Inferior parietal cortex (tissue), 1 donor: ENCODE data around the gene POMT2.
"Not testable (repeated sequence)": the region's sequence is repeated elsewhere in the genome, so short reads cannot be mapped to it uniquely, and the experiment has no call there.

Experiments used
- DNase-seq: peaks from one replicate; pipeline ENCODE4 v3.0.0-alpha.2; 2016; ENCODE audit errors: extremely low spot score

Gene POMT2

DNA sequence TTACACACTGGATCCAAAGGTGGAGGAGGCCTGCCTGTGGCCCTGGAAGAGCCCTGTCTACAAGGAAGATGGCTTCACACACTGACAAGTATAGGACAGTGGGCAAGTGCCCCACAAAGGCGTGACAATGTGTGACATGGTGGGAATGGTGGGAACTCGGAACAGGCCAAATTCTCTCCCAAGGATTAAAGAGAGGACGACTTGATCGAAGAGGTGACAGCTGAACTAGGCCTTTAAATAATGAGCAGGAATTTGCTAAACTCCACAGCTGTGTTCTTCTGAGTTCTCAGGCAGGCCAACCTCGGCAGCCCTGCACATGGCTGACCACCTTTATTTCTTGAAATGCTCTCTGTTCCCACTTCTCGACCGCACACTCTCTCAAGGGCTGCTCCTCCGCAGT, 23.8 kb downstream of the POMT2 start:
- no peak for DNase-seq

DNA sequence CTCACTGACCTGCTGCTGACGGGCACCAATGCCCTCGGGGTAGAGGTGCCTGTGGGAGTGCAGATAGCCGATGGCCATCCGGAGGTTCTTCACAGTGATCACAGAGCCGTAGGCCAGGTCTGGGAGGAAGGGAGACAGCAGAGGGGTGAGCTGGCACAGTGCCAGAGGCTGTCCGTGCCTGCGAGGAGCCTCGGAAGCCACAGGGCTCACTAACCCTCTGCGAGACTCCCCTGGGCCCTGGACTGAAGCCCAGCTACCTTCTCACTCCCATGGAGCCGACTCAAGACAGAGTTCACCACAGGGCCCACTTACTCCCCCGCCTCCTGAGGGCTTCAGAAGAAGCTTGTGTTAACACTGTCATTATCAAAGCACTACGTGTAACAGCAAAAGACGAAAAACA, 24.5 kb downstream of the POMT2 start:
- DNase-seq = no peak

GRCh38 chr14:77290705-77291104, 30.0 kb downstream of the POMT2 start:
- no peak for DNase-seq

GRCh38 chr14:77286576-77286975, 34.1 kb downstream of the POMT2 start:
- no peak for DNase-seq

DNA sequence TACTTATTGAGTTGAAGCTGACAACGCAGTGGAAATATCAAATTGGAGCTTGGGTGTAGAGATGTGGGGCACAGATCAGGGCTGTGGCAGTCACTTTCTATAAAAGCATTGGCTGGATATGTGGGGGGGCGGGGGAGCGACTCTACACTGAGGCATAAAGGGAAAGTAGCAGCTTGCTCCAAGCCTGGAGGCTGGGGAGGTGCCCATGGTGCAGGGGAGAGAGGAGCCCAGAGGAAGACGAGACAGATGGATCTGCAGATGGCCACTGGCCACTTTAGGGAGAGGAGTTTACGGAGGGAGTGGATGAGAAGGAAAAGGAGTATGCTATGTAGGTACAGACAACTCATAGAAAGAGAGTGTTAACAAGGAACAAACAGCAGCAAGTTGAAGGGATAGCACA, 36.2 kb downstream of the POMT2 start:
- DNase-seq = no peak

DNA sequence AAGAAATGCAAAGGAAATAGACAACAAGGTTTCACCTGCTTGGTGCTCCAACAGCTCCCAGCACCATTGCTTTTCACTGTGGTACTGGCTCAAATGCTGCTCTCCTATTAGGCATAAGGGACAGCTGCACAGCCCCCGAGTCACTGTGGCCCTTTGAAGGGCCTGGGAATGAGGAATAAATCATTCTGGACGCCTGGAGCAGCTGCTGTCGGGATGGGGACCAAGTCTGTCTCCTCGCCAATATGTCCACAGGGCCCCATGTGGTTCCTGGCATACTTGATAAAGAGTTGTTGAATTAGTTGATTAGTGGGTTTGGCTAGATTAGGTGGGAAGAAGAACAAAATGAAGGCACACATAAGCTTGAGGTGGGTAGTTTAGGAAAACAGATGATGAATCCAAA, 36.6 kb downstream of the POMT2 start:
- no peak for DNase-seq

DNA sequence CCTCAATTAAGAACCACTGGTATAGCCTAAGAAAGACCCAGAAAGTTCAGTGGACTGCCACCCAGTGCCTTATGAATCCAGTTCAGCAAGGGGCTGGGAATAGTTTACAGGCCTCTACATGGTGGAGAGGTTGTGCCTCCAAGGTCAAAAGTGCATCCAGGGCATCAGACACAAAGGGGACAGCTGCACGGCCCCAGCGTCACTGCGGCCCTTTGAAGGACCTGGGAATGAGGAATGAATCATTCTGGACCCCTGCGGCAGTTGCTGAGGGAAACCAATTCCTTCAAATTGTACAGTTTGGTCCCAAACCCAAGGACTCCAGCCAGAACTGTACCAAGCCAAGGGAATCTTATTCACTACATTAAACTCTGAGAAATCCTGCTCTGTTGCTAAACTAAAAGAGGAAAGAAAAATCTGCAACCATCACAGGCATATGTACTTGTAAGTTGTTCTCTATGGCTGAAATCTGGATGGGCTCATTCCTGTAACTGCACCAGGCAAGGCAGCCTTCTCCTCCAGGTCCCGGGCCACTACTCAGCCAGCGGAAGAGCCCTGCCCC, 38.8 kb downstream of the POMT2 start:
- DNase-seq = no peak

DNA sequence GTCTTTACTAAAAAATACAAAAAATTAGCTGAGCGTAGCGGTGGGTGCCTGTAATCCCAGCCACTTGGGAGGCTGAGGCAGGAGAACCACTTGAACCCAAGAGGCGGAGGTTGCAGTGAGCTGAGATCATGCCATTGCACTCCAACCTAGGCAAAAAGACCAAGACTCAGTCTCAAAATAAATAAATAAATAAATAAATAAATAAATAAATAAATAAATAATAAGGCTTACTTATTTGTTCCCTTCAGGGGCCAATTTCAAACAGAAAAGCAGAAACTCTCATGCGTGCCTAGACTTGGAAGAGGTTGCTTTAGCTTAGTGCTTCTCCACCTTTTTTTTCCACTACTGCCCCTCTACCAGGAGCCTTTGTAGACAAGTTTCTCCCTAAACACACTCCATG, 39.8 kb downstream of the POMT2 start:
- DNase-seq = not testable (repeated sequence)

DNA sequence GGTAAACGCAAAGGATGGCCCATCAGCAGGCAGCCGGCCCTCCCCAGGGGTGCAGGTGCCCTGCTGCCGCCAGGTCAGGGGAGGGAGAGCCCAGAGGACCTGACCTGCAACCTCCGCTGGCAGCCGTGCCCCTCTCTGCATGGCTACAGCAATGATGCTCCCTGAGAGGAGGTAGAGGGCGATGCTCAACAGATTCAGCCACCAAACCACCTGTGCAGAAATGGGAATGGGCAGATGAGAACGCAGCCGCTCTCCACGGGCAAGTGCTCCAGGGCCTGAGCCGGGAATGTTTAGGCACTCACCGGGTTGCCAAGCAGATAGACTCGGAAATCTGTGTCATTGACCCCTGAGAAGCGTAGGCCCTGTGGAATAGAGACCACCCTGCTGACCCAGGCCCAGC, 41.0 kb downstream of the POMT2 start:
- no peak for DNase-seq

- no peak for DNase-seq
Measured at GRCh38 chr14:77278461-77279230, 42.0 kb downstream of the POMT2 start.

DNA sequence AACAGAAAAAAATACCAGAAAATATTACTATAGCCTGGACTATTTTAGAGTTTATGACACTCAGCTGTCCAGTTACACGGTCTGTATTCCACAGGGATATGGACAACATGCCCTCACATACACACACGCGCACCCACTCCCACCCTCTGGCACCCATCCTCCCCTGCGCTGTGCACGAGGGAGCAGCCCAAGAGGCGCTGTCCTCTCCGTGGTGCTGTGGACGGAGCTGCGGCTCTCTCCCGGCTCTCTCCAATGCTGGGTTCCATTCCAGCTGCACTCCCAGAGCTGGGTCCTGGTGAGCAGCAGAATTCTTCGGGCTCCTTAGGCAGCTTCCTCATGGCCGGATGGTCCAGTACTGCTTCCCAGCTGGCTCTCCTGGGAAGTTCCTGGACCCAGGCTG, 43.7 kb downstream of the POMT2 start:
- no peak for DNase-seq

GRCh38 chr14:77276295-77276935, 44.3 kb downstream of the POMT2 start:
- DNase-seq = no peak

GRCh38 chr14:77275601-77276017, 45.1 kb downstream of the POMT2 start:
- DNase-seq = no peak

DNA sequence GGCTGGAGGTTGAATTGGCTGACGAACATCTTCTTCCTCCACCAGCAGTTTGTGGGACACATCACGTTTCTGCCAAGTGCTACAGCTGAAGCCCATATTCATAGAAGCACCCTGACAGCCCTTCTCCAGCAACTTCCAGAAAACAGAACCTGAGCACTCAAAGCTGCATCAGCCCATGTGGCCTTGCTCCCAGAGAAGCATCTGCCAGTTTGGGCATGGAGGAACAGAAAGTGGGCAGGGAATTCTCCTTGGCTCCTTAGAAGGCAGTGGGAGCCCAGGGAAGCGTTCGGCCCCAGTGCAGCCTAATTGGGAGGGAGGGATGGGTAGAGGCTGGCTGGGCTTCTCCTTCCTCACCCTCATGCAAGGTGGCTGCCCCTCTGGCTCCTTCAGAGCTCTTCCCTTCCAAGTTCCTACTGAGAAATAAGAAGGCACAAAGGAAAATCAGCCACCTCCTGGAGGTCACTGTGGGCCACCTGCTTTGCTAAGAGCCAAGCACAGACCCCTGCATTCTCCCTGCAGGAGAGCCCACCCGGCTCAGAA, 45.6 kb downstream of the POMT2 start:
- no peak for DNase-seq

- no peak for DNase-seq
Measured at GRCh38 chr14:77273796-77274195, 46.9 kb downstream of the POMT2 start.

- no peak for DNase-seq
Measured at GRCh38 chr14:77272261-77272660, 48.4 kb downstream of the POMT2 start.

GRCh38 chr14:77271113-77271710, 49.5 kb downstream of the POMT2 start, which contains the start of gene NGB:
TSS of gene NGB (minus strand) at chr14:77271206. CDS start at chr14:77270937, 269 bp downstream.
- DNase-seq = no peak

GRCh38 chr14:77270361-77271112, 50.1 kb downstream of the POMT2 start:
- no peak for DNase-seq

GRCh38 chr14:77268989-77269600, 51.6 kb downstream of the POMT2 start:
- no peak for DNase-seq

- no peak for DNase-seq
Measured at GRCh38 chr14:77267937-77268699, 52.6 kb downstream of the POMT2 start.
